DND-41 (cell line): ENCODE data around the gene GLIPR2.

Source experiments
- ATAC-seq: fragments of 200-7000 bp; cut with Tn5 transposase; 3 replicates; pipeline ENCODE4 v1.9.1; 2021; ENCODE audit warnings: low read depth; ENCODE audit not compliant: insufficient read depth
- DNase-seq: peaks from one replicate; pipeline ENCODE4 v3.0.0-alpha.2; 2020
- H2AFZ ChIP-seq: 2 replicates; pipeline ENCODE4 v1.6.0; 2012; ENCODE audit warnings: low read depth, low read length
- H3K27ac ChIP-seq: 2 replicates; pipeline ENCODE4 v1.5.1; 2012; ENCODE audit warnings: low read length, inconsistent platforms
- H3K27me3 ChIP-seq: fragments of 200-600 bp; sonication (generic); 2 replicates; pipeline ENCODE4 v1.6.0; 2012; ENCODE audit warnings: low read length, mild to moderate bottlenecking, inconsistent platforms; ENCODE audit not compliant: insufficient read depth, poor library complexity
- H3K36me3 ChIP-seq: 2 replicates; pipeline ENCODE4 v1.5.1; 2012; ENCODE audit warnings: low read length, inconsistent platforms; ENCODE audit not compliant: insufficient read depth
- H3K4me1 ChIP-seq: 2 replicates; pipeline ENCODE4 v1.5.1; 2012; ENCODE audit warnings: mild to moderate bottlenecking, low read length; ENCODE audit not compliant: insufficient read depth
- H3K4me2 ChIP-seq: 2 replicates; pipeline ENCODE4 v1.6.0; 2012; ENCODE audit warnings: mild to moderate bottlenecking, moderate library complexity, low read length, inconsistent platforms; ENCODE audit not compliant: insufficient read depth
- H3K4me3 ChIP-seq, 2 experiments: fragments of 200-600 bp in 1 of 2; shearing (Covaris generic) in 1 of 2; 2 replicates each; pipeline ENCODE4 v1.5.1; 2012 to 2016; ENCODE audit warnings: inconsistent platforms in 2 of 2, low read length in 2 of 2, mild to moderate bottlenecking in 2 of 2, low read depth in 1 of 2, moderate library complexity in 1 of 2
- H3K79me2 ChIP-seq: 2 replicates; pipeline ENCODE4 v1.6.0; 2012; ENCODE audit warnings: low read length, inconsistent platforms; ENCODE audit not compliant: insufficient read depth
- H3K9ac ChIP-seq: 2 replicates; pipeline ENCODE4 v1.6.0; 2012; ENCODE audit warnings: low read depth, mild to moderate bottlenecking, inconsistent platforms, low read length, moderate library complexity
- H3K9me3 ChIP-seq: 2 replicates; pipeline ENCODE4 v1.5.1; 2012; ENCODE audit warnings: low read length, moderate library complexity, mild to moderate bottlenecking, inconsistent platforms; ENCODE audit not compliant: insufficient read depth, severe bottlenecking
- H4K20me1 ChIP-seq: 2 replicates; pipeline ENCODE4 v1.6.0; 2012; ENCODE audit warnings: low read length; ENCODE audit not compliant: insufficient read depth
- EZH2 ChIP-seq: IDR thresholded peaks from 3 replicates; pipeline ENCODE4 v1.6.1; 2012; ENCODE audit warnings: borderline replicate concordance, low read depth, mild to moderate bottlenecking, moderate library complexity, low read length, inconsistent platforms; ENCODE audit not compliant: severe bottlenecking
- TF ChIP-seq, protein P1 (sequence below): IDR thresholded peaks from 2 replicates; pipeline ENCODE4 v1.5.1; 2012; ENCODE audit warnings: borderline replicate concordance, low read length, moderate library complexity, mild to moderate bottlenecking; ENCODE audit not compliant: poor library complexity, severe bottlenecking; ENCODE audit errors: extremely low read depth

Gene GLIPR2

GRCh38 chr9:36164989-36165388 is 28.5 kb downstream of the GLIPR2 start:
- H3K79me2 ChIP-seq, result no peaks in the 10 kb centered on the region
- no peak overlapping the region for H3K4me3 ChIP-seq
- H3K36me3 ChIP-seq, result no peaks in the 10 kb centered on the region
- no peak overlapping the region for H3K4me2 ChIP-seq
- no peak overlapping the region for H2AFZ ChIP-seq
- no peaks in the 10 kb centered on the region for H3K27me3 ChIP-seq
- ATAC-seq, result no peak
- peaks cover 8% of the 10 kb centered on the region for H3K4me1 ChIP-seq
- DNase-seq, result no peak
- no peaks in the 10 kb centered on the region for H3K9me3 ChIP-seq
- no peak for TF ChIP-seq EZH2
- TF ChIP-seq, protein P1, sequence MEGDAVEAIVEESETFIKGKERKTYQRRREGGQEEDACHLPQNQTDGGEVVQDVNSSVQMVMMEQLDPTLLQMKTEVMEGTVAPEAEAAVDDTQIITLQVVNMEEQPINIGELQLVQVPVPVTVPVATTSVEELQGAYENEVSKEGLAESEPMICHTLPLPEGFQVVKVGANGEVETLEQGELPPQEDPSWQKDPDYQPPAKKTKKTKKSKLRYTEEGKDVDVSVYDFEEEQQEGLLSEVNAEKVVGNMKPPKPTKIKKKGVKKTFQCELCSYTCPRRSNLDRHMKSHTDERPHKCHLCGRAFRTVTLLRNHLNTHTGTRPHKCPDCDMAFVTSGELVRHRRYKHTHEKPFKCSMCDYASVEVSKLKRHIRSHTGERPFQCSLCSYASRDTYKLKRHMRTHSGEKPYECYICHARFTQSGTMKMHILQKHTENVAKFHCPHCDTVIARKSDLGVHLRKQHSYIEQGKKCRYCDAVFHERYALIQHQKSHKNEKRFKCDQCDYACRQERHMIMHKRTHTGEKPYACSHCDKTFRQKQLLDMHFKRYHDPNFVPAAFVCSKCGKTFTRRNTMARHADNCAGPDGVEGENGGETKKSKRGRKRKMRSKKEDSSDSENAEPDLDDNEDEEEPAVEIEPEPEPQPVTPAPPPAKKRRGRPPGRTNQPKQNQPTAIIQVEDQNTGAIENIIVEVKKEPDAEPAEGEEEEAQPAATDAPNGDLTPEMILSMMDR, result no peak
- H3K9ac ChIP-seq, result no peak overlapping the region
- no peak overlapping the region for H3K27ac ChIP-seq
- no peaks in the 10 kb centered on the region for H4K20me1 ChIP-seq

DNA sequence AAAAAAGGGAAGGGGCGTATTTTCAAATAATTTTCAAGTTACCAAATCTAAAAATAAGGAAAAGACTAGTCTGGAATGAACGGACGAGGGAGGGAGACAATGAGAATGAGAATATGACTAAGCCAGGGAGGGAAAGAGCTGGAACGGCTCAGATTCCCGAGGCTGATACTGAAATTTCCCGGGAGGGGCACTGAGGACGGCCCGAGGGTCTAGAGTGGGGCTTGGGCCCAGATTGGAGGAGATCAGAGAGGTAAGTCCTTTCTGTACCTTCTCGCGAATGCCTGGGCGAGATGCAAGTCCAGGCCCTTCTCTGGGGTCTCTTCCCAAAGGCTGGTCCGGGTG is 29.3 kb downstream of the GLIPR2 start:
- no peak for ATAC-seq
- no peak for DNase-seq
- Histone ChIP-seq H4K20me1 (no peaks in the 10 kb centered on the region), H3K27ac (no peak overlapping the region), H3K4me3 (no peak overlapping the region), H3K79me2 (no peaks in the 10 kb centered on the region), H3K36me3 (no peaks in the 10 kb centered on the region), H3K9me3 (no peaks in the 10 kb centered on the region), H3K27me3 (no peaks in the 10 kb centered on the region), H3K4me1 (peaks cover 8% of the 10 kb centered on the region), H3K4me2 (no peak overlapping the region), H2AFZ (no peak overlapping the region; the same call in 1 of the 2 replicates), H3K9ac (no peak overlapping the region)
- TF ChIP-seq EZH2, result no peak
- TF ChIP-seq, protein P1, result no peak

GRCh38 chr9:36166168-36166927 is 29.8 kb downstream of the GLIPR2 start:
- peaks cover 8% of the 10 kb centered on the region for H3K4me1 ChIP-seq
- peak overlapping the region; percentile 70 for H2AFZ ChIP-seq
- H3K4me3 ChIP-seq, result peak overlapping the region in 1 of 2 experiments; percentile 46; a peak in 2 of 4 replicates
- H3K9ac ChIP-seq, result no peak overlapping the region
- H3K9me3 ChIP-seq, result no peaks in the 10 kb centered on the region
- H3K79me2 ChIP-seq, result no peaks in the 10 kb centered on the region
- H3K36me3 ChIP-seq, result no peaks in the 10 kb centered on the region
- H4K20me1 ChIP-seq, result no peaks in the 10 kb centered on the region
- no peaks in the 10 kb centered on the region for H3K27me3 ChIP-seq
- DNase-seq, result peak; percentile 74
- H3K4me2 ChIP-seq, result peak overlapping the region; percentile 63
- peak; percentile 98 for ATAC-seq
- no peak overlapping the region for H3K27ac ChIP-seq
- no peak for TF ChIP-seq EZH2
- TF ChIP-seq, protein P1, result peak; percentile 85

DNA sequence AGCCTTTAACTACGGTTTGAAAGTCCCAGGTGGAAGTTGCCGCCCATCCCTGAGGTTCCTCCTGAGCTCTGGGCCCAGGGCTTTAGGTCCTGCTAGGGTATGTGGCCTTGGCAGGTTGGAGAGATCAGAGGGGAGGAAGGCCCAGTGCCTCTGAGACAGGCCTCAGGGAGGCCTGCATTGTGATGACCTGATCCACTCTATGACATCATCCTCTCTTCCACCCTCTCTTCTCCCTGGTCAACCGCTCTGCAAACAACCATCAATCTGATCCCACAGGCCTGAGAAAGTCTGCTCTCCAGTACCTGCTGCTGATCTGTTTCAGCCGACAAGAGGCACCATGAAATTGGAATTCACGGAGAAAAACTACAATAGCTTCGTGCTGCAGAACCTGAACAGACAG is 32.6 kb downstream of the GLIPR2 start, which contains the start of gene CCIN:
Gene CCIN (plus strand): TSS at position 223 of the 400 bp plus-strand sequence. CDS start 115 bp downstream, at position 338.
- peaks cover 8% of the 10 kb centered on the region for H3K4me1 ChIP-seq
- no peaks in the 10 kb centered on the region for H3K27me3 ChIP-seq
- no peaks in the 10 kb centered on the region for H3K9me3 ChIP-seq
- DNase-seq (no peak), ATAC-seq (no peak)
- no peak within 1 kb of the TSS for H2AFZ ChIP-seq
- no peak within 1 kb of the TSS for H3K9ac ChIP-seq
- no peaks in the 10 kb centered on the region for H4K20me1 ChIP-seq
- TF ChIP-seq EZH2, result no peak
- TF ChIP-seq, protein P1, result no peak
- no peak within 1 kb of the TSS for H3K4me3 ChIP-seq
- H3K79me2 ChIP-seq, result no peaks in the 10 kb centered on the region
- H3K36me3 ChIP-seq, result no peaks in the 10 kb centered on the region
- H3K27ac ChIP-seq, result no peak within 1 kb of the TSS
- H3K4me2 ChIP-seq, result no peak within 1 kb of the TSS
